Measurements from ENCODE around the gene RAB11FIP4. TPM values are rescaled to one million over a fixed set of nuclear protein-coding genes. Genes with fewer than 3 reads are reported as not detected.
"Not testable (repeated sequence)": the region's sequence is repeated elsewhere in the genome, so short reads cannot be mapped to it uniquely, and the experiment has no call there.

RAB11FIP4 gene
- total RNA-seq, 1 experiment from 2014 or later: 48.8 TPM

DNA sequence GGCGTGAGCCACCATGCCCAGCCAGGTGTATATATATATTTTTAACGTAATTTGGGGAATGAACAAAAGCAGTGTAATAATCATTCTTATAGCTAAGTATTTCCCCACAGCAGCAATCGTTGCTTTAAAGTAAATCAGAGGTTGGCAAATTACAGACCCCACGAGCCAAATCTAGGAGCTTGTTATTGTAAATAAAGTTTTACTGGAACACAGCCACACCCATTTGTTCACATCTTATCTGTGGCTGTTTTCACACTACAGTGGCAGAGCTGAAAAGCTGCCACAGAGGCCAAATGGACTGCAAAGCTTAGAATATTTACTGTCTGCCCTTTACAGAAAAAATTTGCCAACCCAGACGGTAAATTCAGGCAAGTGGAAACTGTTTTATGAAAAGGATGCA is 50.8 kb downstream of the RAB11FIP4 start:
- no peak for DNase-seq (ENCODE audit: low read depth, low spot score)
- in situ Hi-C loops (cut with HindIII; ENCODE audit: low pct_unique_long_range_greater_than_20kb, low sequenced_read_pairs): no loop called here

DNA sequence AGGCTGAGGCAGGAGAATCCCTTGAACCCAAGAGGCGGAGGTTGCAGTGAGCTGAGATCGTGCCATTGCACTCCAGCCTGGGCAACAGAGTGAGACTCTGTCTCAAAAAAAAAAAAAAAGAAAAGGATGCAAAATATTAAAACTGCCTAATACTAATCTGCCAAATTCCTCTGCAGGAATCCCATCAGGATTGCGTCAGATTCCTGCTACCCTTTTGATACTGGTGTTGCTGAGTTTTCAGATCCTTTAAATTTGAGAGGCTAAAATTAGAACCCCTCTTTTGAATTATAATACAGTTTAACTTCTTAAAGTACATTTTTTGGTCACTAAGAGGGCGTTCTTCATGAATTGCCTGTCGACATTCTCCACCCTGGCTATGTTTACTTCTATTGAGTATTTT is 51.4 kb downstream of the RAB11FIP4 start:
- in situ Hi-C loops (cut with HindIII; ENCODE audit: low pct_unique_long_range_greater_than_20kb, low sequenced_read_pairs); DNase-seq (ENCODE audit: low read depth, low spot score): not testable (repeated sequence)

DNA sequence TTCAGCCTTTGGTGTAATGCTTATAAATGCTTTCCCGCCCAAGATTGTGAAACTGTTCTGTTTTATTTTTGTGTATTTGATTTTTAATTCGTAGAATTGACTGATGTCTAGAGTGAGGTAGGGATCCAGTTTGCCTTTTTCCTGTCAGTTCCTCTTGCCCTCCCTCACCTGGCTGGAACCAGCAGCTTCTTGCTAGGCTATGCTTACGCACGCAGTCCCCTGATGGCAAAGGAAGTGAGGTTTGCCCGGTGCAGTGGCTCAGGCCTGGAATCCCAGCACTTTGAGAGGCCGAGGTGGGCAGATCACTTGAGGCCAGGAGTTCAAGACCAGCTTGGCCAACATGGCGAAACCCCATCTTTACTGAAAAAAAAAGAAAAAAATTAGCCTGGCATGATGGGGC is 51.9 kb downstream of the RAB11FIP4 start:
- no peak for DNase-seq (ENCODE audit: low read depth, low spot score)
- in situ Hi-C loops (cut with HindIII; ENCODE audit: low pct_unique_long_range_greater_than_20kb, low sequenced_read_pairs): no loop called here

DNA sequence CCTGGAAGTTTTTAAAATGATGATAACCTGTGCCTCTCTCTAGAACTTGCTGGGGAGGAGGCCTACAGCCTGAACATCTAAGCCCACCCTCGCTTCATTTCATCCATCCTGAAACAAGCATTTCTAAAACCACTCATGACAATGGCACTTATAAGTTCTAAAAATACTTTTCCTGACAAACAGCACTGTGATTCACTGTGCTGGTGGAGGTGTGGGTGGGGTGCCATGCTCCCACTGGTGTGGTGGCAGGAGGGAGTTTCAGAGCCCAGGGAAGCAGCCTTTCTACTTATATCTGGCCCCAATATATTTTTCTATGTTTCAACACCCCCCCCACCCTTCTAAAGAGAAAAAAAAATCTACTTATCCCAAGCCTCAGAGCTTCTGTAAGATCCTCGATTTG is 52.6 kb downstream of the RAB11FIP4 start:
- in situ Hi-C loops (cut with HindIII; ENCODE audit: low pct_unique_long_range_greater_than_20kb, low sequenced_read_pairs): no loop called here
- no peak for DNase-seq (ENCODE audit: low read depth, low spot score)

DNA sequence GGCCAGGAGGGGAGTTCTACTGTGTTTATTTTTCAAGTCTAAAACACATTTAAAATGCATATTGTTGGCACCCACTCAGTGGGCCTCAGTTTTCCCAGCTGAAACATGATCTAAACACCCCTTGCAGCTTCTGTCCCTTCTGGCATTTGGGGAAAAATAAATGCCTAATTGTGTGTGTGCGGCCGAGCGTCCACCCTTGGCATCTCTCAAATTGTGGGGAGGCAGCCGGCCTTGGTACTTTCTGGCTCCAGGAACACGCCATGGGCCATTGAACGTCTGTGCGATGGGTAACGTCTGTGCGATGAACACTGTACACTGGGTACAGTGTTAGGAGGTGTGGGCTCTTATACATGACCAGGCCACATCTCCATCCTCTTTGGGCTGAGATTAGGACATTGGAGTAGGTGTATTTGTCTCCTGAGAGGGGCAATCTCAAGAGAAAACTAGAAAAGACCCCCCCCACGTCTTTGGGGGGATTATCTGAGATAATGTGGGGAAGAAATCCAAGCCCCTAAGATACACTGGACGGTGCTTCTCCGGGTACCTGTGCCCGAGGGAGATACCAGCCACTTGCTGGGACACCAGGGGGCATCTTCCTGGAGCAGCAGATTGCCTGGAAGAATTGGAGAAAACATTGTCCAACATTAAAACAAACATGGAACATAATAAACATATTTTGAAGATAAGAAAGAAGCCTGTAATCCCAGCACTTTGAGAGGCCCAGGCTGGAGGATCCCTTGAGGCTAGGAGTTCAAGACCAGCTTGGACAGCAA is 54.9 kb downstream of the RAB11FIP4 start:
- DNase-seq (ENCODE audit: low read depth, low spot score): no peak
- in situ Hi-C loops (cut with HindIII; ENCODE audit: low pct_unique_long_range_greater_than_20kb, low sequenced_read_pairs): no loop called here

DNA sequence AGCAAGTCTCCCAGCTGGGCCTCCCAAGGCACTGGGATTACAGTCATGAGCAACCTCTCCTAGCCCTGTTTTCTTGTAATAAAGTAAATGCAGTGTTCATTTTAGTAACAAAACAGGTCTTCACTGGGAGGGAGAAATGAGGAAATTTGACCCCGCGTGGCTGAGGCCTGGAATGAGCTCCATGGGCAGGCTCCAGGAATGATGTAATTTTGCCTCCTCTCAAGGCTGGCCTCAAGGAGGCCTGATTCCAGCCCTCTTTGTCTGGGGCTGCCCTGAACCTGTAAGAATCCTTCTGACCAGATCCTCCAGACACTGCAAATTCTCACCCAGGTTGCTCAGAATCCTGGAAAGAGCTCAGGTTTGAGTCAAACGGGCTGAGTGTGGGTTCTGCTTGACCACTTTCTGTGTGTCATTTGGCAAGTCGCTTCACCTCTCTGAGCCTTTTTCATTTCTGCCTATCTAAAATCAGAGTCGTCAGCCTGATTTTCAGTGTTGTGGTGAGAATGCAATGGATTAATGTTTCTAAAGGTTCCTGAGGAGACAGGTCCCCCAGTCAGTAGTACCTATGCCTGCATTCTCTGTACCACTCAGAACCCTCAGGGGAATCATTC is 57.1 kb downstream of the RAB11FIP4 start:
- in situ Hi-C loops (cut with HindIII; ENCODE audit: low pct_unique_long_range_greater_than_20kb, low sequenced_read_pairs): no loop called here
- DNase-seq (ENCODE audit: low read depth, low spot score): no peak

DNA sequence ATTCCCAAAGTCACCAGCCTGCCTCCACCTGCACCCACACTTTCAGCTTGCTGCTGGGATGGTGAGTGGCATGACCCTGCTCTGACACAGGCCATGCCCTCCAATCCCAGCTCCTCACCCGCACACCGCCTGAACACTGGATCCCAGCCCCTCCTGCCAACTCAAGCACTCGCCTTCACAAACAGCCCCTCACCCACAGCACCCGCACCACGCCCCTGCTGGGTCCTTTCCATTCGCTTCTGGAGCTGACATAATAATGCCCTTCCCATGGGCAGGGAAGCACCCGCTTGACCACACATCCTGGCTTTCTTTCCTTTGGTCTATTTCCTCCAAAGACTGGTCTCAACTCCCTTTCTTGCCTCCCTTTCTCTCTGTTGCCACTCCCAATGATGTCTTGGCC is 57.6 kb downstream of the RAB11FIP4 start:
- DNase-seq (ENCODE audit: low read depth, low spot score): no peak
- in situ Hi-C loops (cut with HindIII; ENCODE audit: low pct_unique_long_range_greater_than_20kb, low sequenced_read_pairs): no loop called here

DNA sequence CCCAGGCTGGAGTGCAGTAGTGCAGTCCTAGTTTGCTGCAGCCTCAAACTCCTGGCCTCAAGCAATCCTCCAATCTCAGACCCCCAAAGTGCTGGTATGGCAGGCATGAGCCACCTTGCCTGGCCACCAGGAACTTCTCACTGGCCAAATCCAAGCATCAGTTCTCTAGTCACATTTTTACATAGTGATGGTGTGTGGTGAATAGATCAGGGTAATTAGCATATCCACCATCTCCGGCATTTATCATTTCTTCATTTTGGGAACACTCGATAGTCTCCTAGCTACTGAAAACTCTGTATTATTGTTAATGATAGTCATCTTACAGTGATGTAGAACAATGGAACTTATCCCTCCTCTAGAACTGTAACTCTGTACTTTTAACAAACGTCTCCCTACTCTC is 58.3 kb downstream of the RAB11FIP4 start:
- DNase-seq (ENCODE audit: low read depth, low spot score): no peak
- in situ Hi-C loops (cut with HindIII; ENCODE audit: low pct_unique_long_range_greater_than_20kb, low sequenced_read_pairs): no loop called here

DNA sequence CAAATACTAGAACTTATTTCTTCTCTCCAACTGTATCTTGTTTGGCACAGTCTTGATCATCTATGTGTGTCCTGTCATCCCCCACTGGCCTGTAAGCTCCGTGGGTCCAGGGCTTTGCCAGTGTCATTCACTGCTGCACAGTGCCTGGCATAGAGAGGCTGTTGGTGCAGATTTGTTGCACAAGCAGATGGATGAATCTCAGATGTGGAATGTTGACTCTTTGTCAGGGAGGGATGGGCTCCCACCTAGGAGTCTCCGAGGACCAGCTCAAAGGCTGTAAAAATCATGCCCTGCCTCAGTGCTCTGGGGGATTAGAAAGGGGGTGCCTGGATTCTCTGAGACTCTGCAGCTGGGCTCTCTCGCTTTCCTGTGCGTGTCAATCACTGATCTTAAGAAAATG is 60.6 kb downstream of the RAB11FIP4 start:
- no peak for DNase-seq (ENCODE audit: low read depth, low spot score)
- in situ Hi-C loops (cut with HindIII; ENCODE audit: low pct_unique_long_range_greater_than_20kb, low sequenced_read_pairs): no loop called here

DNA sequence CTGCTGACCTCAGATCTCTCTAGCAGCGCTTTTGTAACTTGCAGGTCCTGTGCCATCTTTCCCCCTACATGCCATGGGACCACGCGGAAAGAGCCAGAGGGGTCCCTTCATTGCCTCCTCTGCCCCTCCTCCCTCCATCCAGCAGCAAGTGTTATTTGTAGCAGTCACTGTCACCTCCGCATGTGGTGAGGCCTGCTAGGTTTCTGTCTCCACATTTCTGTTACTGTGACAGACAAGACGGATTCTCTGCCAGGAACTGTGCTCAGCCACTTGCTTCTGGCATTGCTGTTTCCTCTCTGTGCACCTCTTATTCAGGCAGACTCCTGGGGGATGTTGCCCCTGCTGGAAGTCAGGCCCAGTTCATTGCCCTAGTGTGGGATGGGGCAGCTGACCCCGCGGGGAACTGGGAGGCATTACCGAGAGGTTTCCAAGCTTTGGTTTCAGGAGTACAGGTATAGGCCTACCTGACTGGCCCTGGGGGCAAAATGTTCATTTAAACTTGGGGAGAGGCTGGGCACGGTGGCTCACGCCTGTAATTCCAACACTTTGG is 61.2 kb downstream of the RAB11FIP4 start:
- in situ Hi-C loops (cut with HindIII; ENCODE audit: low pct_unique_long_range_greater_than_20kb, low sequenced_read_pairs): no loop called here
- DNase-seq (ENCODE audit: low read depth, low spot score): no peak

DNA sequence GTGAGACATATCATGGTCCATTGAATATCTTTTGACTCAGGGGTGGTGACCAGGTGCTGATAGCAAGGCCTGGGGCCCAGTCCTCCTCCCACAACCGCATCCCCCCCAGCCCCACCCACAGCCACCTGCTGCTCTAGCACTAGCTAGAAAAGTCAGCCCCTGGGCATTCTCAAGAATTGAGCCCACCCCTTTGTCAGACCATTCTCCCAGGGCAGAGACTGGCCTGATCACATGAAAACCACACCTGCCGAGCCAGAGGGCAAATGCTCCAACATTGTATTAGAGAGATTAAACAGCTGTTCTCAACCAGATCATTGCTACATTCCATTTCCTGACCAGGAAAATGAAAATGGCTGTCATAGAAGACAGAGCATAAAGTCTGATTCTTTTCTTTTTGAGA is 62.4 kb downstream of the RAB11FIP4 start:
- DNase-seq (ENCODE audit: low read depth, low spot score): no peak
- in situ Hi-C loops (cut with HindIII; ENCODE audit: low pct_unique_long_range_greater_than_20kb, low sequenced_read_pairs): no loop called here

DNA sequence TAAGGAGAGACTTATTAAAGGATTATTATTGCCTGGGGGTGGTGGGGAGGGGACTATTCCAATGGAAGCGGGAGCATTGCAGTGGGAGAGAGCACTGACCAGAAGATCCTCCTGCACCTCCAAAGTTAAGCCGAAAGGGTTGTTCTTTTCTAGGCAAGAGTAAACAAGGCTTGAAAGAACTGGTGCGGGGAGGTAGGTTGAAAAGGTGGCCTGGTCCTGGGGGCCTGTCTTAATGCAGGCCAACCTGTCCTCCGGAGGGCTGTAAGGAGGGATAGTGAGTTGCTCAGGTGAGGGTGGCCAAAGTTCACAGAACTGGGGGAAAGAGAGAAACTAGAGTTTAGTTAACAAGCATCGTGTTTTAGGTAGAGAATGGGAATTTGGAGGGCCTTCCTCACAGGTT is 65.3 kb downstream of the RAB11FIP4 start:
- no peak for DNase-seq (ENCODE audit: low read depth, low spot score)
- in situ Hi-C loops (cut with HindIII; ENCODE audit: low pct_unique_long_range_greater_than_20kb, low sequenced_read_pairs): no loop called here

DNA sequence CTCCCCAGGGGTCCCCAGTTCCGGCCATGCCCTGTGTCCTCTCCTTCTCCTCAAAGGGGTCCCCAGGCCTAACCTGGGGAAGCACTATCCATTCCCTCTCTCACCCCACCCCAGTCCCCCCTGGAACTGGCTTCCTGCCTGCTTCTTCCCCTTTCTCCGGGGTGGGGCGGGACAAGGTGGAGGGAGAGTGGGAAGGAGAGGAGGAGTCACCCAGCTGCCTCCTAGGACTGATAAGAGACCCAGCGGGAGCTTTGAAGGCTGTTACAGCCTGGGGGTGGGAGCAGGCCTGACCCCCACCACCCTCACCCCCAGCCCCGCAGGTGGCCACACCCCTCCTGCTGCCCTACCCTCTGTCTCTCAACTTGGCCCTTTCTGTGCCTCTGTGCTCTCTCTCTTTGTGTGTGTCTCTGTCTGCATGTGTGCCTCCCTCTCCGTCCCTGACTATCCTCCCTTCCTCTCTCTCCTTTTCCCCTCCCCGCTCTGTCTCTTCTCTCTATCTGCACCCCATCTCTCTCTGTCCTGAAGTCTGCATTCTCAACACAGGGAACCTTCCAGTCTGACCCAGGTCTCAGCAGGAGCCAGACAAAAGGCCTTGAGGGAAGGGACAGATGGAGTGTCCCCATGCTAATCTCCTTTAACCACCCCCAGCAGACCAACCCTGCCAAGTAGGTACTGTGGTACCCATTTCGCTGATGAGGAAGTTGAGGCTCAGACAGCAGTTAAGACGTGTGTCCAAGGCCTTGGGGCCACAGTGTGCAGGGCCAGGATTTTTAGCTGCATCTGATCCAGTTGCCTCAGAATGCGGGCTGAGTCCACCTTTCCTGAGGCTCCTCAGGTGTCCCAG is 66.1 kb downstream of the RAB11FIP4 start:
- no peak for DNase-seq (ENCODE audit: low read depth, low spot score)
- in situ Hi-C loops (cut with HindIII; ENCODE audit: low pct_unique_long_range_greater_than_20kb, low sequenced_read_pairs): no loop called here

DNA sequence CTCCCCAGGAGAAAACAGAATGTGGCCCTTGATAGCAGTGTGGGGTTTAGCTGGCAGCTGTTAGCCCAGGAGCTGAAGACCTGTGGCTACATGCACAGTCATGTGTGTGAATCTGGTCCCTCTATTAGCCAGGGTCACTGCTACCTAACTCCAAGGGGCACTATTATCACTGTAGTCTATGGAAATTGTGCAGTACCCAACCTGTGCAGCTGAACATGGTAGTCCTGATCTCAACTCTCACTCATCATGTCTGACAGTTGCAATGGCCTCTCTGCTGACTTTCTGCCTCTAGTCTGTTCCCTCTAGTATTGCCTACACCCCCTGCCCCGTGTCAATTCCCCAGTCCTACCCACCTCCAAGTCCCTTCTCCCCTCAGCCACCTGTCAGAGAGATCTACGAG is 67.4 kb downstream of the RAB11FIP4 start:
- DNase-seq (ENCODE audit: low read depth, low spot score): no peak
- in situ Hi-C loops (cut with HindIII; ENCODE audit: low pct_unique_long_range_greater_than_20kb, low sequenced_read_pairs): no loop called here

DNA sequence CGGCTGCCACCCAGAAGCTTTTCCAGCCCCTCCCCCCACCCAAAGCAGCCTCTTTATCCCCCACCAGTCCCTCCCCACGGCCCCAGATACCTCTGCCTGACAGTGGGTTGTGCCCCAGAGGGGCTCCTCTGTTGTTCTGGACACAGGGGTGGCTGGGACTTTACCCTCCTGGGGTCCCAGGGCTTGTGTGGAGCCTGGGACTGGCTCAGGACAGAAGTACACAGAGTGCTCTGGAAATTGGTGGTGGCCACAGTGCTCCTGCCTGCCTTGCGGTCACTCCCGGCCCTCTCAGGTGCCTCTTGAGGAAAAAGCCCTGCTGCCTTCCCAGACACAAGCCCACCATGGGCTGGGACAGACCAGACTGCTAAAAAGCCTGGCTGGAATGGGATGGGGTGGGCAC is 68.2 kb downstream of the RAB11FIP4 start:
- in situ Hi-C loops (cut with HindIII; ENCODE audit: low pct_unique_long_range_greater_than_20kb, low sequenced_read_pairs): no loop called here
- no peak for DNase-seq (ENCODE audit: low read depth, low spot score)

DNA sequence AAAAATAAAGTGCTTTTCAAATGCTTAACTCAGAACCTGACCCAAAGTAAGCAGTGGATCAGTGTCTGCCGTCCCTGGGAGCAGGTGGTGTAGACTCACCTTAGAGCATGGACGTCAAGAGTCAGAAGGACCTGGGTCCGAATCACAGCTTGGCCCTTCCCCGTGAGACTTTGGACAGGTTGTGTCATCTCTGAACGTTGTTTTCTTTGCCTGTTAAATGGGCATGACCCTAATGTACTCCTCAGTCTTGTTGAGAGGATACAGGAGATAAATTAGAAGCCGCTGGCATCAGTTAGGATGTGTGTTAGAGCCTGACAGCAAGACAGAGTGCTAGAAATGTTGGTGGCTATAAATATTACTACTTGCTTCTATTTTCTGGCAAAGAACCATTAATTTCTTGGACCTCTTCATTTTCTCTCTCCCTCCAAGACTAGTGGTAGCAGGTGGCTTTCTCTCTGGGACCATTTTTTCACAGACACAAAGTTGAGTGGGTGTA is 68.8 kb downstream of the RAB11FIP4 start:
- in situ Hi-C loops (cut with HindIII; ENCODE audit: low pct_unique_long_range_greater_than_20kb, low sequenced_read_pairs): no loop called here
- no peak for DNase-seq (ENCODE audit: low read depth, low spot score)

DNA sequence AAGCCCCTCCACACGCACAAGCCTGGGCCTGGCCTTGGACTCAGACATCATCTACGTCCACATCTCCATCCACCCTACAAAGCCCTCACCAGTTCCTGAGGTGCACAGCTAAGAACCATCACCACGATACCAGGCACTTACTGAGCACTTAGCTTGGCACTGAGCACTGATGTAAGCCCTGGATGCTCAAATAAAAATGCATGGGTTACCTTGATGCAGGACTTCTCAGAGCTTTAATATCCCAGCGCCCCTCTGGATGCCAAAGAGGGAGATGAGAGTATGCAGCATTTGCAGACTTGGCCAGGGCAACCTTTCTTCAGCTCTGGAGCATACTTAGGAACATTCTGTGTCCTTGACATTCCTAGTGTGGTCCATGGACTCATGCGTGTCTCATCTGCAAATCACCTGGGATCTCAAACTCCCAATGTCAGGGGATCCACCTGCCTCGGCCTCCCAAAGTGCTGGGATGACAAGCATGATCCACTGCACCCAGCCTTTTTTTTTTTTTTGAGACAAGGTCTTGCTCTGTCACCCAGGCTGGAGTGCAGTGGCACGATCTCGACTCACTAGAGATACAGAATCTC is 69.8 kb downstream of the RAB11FIP4 start:
- in situ Hi-C loops (cut with HindIII; ENCODE audit: low pct_unique_long_range_greater_than_20kb, low sequenced_read_pairs): no loop called here
- no peak for DNase-seq (ENCODE audit: low read depth, low spot score)

DNA sequence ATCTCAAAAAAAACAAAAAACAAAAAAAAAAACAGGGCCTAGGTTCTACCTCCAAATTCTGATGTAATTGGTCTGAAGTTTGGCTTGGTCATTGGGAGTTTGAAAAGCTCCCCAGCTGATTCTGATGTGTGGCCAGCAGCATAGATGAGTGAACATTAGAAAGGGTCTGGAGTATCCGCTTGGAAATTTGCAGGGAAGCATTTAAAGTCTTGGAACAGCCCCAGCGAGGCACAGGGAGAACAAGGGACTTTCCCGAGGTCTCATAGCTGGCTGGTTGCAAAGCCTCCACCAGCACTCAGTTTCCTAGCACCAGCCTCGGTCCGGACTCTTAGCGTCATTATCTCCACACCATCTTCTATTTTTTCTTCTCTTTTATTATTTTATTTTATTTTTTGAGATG is 70.8 kb downstream of the RAB11FIP4 start:
- DNase-seq (ENCODE audit: low read depth, low spot score): no peak
- in situ Hi-C loops (cut with HindIII; ENCODE audit: low pct_unique_long_range_greater_than_20kb, low sequenced_read_pairs): no loop called here
